HG02938 (cell line): ENCODE measurements around the gene DNM2.
A peak's percentile ranks its signal among the peaks of the same experiment; 100 is the strongest.
"Not testable (repeated sequence)": the region's sequence is repeated elsewhere in the genome, so short reads cannot be mapped to it uniquely, and the experiment has no call there.

Source experiments
- ATAC-seq: cut with Tn5 transposase; IDR thresholded peaks from one replicate; pipeline ENCODE4 v1.9.1; 2021; ENCODE audit warnings: mild to moderate bottlenecking, moderate library complexity; ENCODE audit not compliant: unreplicated experiment

Gene DNM2

GRCh38 chr19:10751109-10751953, 33.5 kb downstream of the DNM2 start:
- no peak for ATAC-seq

- no peak for ATAC-seq
Observed at GRCh38 chr19:10752237-10752912, 34.5 kb downstream of the DNM2 start.

- no peak for ATAC-seq
Observed at GRCh38 chr19:10752913-10753704, 35.2 kb downstream of the DNM2 start.

- ATAC-seq, result no peak
Observed at GRCh38 chr19:10756371-10756770, 38.5 kb downstream of the DNM2 start.

- no peak for ATAC-seq
Observed at GRCh38 chr19:10756791-10757190, 38.9 kb downstream of the DNM2 start.

GRCh38 chr19:10758050-10758449, 40.2 kb downstream of the DNM2 start:
- ATAC-seq, result not testable (repeated sequence)

- ATAC-seq, result no peak
Observed at GRCh38 chr19:10758978-10759377, 41.1 kb downstream of the DNM2 start.

GRCh38 chr19:10760273-10760944, 42.5 kb downstream of the DNM2 start:
- peak; percentile 25 for ATAC-seq

GRCh38 chr19:10761443-10762250, 43.8 kb downstream of the DNM2 start:
- no peak for ATAC-seq

GRCh38 chr19:10762656-10763055, 44.8 kb downstream of the DNM2 start:
- no peak for ATAC-seq

- ATAC-seq, result no peak
Observed at GRCh38 chr19:10763411-10763810, 45.5 kb downstream of the DNM2 start.

GRCh38 chr19:10763828-10764339, 46.0 kb downstream of the DNM2 start:
- no peak for ATAC-seq

GRCh38 chr19:10764340-10764894, 46.5 kb downstream of the DNM2 start:
- ATAC-seq, result no peak

GRCh38 chr19:10766049-10766623, 48.3 kb downstream of the DNM2 start:
- no peak for ATAC-seq

GRCh38 chr19:10766671-10767201, 48.9 kb downstream of the DNM2 start:
- no peak for ATAC-seq

- no peak for ATAC-seq
Observed at GRCh38 chr19:10767726-10768125, 49.8 kb downstream of the DNM2 start.

- no peak for ATAC-seq
Observed at GRCh38 chr19:10768369-10768768, 50.5 kb downstream of the DNM2 start.

- ATAC-seq, result no peak
Observed at GRCh38 chr19:10768936-10769335, 51.1 kb downstream of the DNM2 start.
